Hematopoietic multipotent progenitor cell treated with erythropoietin and hydrocortisone succinate and interleukin-3 and kit ligand, for 15 days (in vitro differentiated cells): ENCODE results near the gene NRG4.
"Not testable (repeated sequence)": the region's sequence is repeated elsewhere in the genome, so short reads cannot be mapped to it uniquely, and the experiment has no call there.

ENCODE experiments used
- DNase-seq: peaks from one replicate; pipeline ENCODE4 v3.0.0-alpha.2; 2015; ENCODE audit warnings: low spot score

NRG4 gene

DNA sequence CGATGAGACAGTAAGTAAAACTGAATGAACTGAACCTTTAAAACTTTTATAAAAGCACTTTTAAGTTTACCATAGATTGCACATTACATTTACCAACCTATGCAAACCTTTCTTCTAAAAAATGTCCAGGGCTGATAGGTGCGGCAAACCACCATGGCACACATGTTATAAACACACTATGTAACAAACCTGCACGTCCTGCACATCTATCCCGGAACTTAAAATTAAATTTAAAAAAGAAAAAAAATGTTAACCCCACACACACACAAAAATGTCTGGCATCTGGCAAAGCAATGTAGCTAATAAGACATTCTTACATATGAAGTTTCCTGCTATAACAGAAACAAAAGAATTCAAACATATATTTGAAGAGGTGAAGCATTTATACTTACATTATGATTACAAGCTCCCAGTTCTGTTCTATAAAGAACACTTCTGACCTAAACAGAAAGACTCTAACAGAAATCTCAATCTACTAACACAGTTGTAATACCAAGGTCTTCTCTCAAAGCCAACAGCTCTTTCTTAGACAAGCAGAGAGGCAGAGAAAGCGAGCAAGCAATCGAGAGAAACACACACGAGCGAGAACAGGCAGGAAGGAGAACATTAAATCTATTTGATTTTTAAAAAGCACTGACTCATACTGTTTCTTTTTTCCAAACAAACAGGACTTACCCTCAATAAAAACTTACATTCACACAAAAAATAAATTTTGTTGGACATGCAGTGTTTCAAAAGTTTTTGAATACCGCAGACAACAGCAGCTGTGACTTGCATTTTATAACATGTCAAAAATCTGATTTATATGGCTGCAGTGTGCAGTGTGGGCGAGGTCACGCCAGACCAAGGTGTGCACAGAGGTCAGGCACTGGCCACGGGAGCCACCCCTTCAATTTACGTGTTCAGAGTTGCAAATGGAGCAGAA, at the start of gene NRG4:
NRG4 (minus strand) TSS at position 798 of the 925 bp plus-strand sequence. CDS start 1,194 bp downstream, outside the sequence.
- DNase-seq: no peak

DNA sequence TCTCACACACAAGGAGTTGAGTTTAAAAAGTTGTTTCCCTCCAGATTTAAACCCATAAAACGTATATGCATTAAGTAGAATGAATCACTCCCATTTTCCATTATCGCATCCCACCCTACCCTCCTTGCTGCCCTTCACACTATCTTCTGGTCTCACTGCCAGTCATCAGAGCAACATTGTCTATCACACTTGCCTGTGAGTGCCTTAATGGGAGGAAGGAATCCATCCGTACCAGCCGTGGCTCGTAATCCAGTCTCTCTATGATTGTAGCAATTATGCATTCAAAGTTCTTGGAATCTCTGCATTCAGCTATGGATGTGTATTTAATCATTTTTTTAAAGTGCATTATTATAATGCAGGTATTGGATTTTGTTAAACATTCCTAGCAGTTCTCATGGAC, 49.5 kb upstream of the NRG4 start:
- no peak for DNase-seq

DNA sequence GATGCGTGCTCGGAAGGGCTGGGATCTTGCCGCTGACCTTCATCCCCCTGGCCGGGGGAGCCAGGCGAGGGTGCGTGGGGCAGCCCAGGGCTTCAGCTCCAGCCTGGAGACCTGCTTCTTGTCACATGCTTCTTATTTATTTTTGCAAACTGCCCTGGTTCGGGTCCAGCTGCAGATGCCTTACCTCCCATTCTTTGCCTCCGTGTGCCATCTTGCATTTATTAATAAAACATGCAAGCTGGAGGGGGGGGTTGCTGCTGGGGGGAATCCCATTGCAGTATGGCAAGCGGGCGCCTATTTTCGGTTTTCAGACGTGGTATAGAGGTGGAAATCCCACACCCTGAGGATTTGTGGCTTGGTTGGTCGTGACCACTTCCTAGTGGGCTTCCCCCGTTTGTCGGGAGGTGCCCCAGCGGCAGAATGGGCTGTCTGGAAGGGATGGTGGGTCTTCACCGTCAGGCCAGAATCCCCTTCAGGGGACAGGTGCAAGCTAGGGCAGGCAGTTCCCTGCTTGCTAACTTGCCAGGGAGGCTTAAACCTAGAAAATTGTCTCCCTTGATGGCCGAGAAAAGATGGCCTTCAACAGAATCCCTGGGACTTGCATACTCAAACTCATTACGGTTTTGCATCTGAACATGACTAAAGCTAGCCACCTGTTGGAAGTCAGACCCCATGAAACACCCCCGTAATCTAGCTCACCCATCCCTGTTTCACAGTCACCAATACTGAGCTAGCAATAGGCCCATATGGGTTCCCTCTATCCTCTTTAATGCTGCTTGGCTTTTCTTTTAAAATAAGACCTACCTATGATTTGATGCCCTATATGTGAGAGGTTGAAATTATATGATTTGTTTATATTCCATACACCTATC, 48.1 kb upstream of the NRG4 start:
- DNase-seq: no peak

DNA sequence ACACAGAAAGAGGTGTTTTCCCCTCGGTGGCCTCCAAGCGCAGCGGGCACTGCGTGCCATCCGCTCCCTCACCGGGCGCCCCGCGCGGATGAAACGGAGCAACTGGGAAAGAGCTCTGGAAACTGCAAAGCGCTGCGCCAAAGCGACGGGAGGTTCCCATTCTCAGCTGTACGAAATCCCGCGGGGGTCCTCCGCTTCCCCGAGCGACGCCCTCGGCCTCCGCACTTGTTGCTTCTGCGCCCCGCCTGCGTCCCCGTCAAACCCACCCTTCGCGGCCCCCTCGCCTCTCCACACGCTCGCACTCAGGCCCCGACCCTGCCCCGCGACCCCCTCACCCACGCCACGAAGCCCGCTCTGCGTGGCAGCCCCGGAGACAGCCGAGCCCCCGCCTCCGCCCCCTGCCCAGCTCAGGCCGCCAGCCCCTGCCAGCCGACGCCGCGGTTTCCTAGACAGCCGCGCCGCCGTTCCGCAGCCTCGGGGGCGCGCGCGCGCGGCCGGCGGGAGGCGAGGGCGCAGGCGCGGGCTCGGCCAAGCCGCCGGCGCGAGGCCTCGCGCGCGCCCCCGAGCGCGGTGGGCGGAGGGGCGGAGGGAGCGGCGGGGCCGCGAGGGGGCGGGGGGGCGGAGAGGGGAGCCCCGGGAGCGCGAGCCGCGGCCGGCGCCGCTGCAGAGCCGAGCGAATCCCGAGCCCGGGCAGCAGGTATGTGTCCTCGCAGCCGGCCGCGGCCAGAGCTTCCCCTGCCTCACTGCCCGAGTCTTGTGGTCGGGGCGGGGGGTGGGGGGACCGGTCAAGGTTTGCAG, 47.3 kb upstream of the NRG4 start, which contains the start of gene TMEM266:
TMEM266 (plus strand) TSS at position 666 of the 798 bp plus-strand sequence. CDS start 74,279 bp downstream, outside the sequence.
- no peak for DNase-seq

DNA sequence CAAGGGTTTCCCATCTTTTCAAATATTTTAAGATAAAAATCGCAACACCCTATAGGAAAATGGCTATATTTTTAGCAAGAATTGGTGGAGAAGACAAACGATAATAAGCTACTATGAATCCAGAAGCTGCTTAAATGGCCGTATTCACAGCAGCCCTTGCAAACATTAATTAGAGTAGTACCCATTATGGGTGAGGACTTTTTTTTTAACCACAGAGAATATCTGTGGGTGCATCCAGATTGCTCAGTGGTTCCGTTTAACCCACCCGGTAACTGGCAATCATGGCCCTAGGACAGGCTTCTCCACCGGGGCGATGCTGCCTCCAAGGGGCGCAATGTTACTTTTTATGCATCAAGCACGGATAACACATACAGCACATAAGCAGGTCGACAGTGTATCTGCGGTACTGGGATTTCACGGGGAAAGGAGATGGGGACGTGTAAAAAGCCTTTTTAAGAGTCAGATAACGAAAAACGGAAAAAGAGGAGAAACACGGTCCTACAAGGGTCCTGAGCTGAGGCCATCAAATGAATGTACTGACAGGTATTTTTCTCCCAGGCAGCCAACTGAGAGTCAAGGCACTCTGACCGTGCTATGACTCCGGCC, 46.6 kb upstream of the NRG4 start:
- DNase-seq: no peak

- DNase-seq: peak; percentile 45
These were observed 45.2 kb upstream of the NRG4 start for GRCh38 chr15:76057332-76058000.

- DNase-seq: no peak
These were observed 44.7 kb upstream of the NRG4 start for GRCh38 chr15:76056931-76057330.

- not testable (repeated sequence) for DNase-seq
These were observed 42.0 kb upstream of the NRG4 start for GRCh38 chr15:76054201-76054600.

DNA sequence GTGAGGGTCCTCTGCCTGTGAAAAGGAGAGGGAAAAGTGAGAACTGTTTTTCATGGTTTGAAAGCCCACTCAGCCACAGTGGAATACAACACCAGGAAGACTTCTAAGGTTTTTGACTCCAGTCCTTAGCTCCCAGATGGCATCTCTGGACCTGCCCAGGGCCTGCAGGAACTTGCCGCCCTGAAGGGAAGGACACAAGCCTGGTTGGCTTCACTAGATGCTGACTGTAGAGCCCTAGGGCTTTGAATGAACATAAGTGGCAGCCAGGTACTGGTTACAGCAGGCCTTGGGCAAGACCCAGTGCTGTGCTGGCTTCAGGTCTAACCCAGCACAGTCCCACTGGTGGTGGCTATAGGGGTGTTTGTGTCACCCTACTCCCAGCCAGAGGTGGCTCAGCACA, 26.3 kb upstream of the NRG4 start:
- no peak for DNase-seq

GRCh38 chr15:76035593-76035992, 23.4 kb upstream of the NRG4 start:
- no peak for DNase-seq

- no peak for DNase-seq
These were observed 21.9 kb upstream of the NRG4 start for GRCh38 chr15:76034111-76034510.

DNA sequence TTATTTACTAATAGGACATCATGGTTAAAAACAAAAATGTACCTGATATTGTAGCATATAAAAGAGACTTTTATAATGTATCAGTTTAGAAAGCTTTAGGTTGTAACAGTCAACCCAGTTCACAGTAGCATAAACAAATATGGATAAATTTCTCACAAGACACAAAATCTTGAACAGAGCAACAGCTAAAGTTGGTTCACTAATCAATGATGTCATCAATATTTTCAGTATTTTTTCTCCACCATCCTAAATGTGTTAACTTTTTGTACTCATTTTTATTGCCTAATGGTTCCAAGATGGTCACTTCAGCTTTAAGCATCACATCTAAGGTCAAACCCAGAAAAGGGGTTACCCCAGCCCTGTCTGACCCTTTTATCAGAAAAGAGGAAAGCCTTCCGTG, 21.2 kb upstream of the NRG4 start:
- no peak for DNase-seq

DNA sequence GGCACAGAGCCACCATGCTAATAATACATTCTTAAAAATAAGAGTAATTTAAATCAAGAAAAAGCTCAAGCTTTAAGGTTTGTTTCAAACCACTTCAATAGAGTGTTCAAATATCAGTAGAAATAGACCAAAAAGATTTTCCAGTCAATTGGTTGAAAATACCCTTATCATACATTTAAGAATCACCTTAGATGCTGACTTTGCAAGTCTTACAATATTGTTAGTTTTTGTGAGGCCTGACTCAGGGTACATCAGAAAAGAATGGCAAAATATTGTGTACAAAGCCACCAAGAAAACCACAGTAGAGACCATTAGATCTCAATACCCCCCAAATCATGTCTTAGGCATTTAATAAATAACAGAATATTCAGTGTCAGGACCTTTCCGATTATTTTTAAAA, 19.8 kb upstream of the NRG4 start:
- no peak for DNase-seq

- no peak for DNase-seq
These were observed 12.0 kb upstream of the NRG4 start for GRCh38 chr15:76024021-76024768.

- DNase-seq: not testable (repeated sequence)
These were observed 1.2 kb upstream of the NRG4 start for GRCh38 chr15:76013470-76013869.

DNA sequence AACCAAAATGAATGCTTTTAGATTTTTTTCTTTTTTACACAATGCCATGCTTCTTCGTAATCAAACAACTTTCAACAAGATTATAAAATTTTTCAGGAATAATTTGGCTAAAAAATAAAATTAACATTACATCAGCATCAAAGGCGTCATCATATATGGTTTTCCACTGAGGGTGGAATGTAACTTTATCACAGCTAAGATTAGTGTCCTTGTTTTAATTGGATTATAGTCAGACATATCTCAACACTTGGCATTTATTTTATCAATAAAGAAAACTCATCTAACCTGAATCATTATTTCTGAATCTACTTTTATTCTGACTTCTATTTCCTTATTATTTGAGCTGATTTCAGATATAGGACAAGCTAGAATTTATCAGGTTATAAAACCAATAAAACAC, 1.6 kb downstream of the NRG4 start:
- DNase-seq: no peak

DNA sequence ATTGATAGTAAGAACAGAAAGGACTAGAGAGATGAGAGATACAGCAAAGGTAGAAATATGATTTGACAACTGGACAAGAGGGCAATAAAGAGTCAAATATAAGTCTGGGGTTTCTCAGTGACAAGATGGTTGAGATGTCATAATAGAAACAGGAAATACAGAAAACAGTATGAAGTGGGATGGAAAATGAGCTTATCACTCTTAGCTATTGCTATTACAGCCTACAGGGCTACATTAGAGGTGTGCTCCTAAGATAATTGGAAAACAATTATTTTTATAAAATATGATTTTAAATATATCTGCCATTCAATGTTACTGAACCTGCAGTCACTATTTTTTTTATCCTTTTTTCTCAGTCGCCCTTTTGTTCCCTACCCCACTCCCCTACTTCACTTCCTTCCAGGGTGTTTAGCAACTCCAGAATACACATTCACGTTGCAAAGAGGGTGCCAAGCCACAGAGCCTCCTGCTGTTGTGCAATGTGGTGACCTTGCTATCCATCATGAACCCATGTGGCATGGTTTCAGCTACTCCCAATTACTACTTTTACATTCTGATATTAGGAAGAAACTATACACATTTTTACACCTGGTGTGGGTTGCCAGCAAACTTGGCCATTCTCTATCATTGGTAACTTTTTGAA, 6.0 kb downstream of the NRG4 start:
- no peak for DNase-seq

DNA sequence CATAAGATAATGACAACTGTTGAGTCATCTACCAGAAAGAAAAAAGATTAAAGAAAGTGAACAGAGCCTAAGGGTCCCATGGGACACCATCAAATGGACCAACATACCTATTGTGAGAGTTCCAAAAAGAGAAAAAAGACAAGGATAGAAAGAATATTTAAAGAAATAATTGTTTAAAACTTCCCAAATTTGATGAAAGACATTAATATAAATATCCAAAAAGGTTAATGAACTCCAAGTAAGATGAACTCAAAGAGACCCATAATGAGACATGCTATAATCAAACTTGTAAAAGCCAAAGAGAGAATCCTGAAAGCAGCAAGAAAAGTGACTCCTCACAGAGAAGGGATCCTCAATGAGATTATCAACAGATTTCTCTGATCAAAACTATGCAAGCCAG, 8.9 kb downstream of the NRG4 start:
- DNase-seq: no peak

DNA sequence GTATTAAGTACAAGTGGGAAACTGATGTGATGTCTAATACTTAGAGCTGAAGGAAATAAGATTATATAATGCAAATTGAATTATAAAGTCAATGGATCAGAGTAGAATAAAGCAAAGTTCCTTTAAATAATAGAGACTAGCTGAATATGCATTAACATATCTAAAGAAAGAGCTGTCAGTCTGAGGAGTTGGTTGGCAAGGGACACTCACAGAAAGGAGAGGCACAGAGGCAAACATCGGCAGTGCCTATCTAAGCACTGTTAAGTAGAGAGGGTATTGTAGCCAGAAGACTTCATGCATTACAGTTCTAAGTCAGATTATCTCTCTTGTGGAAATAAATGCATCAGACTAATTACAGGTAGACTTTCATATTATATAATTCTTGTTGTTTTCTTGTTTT, 16.6 kb downstream of the NRG4 start:
- DNase-seq: no peak

DNA sequence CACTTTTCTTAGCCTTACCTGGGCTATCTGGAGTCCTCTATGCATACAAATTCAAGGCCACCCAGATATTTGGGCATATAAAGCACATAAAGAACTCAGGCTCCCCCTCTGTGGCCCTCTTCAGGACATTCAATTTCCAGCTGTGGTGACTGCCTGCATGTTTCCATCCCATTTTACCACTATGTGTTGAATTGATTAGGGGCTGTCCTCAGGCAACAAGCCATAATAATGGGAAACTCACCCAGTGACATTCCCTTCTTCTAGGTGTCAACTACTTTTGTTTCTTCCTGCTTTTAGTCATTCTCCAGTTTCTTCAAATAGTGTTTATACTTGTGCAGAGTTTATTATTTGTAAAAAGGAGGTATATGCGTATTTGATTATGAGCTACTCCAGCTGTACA, 18.0 kb downstream of the NRG4 start:
- DNase-seq: no peak
